ENCODE measurements around the gene NPEPL1.
A peak's percentile ranks its signal among the peaks of the same experiment; 100 is the strongest.

NPEPL1 gene

GRCh38 chr20:58708246-58708931, 15.8 kb downstream of the NPEPL1 start:
- no peak overlapping the region for H2AFZ ChIP-seq (ENCODE audit: low read length)
- H3K79me1 ChIP-seq (ENCODE audit: low read depth, low read length), result no peaks in the 10 kb centered on the region
- H3K9me3 ChIP-seq (replicated peaks in 1 of 2; ENCODE audit: control insufficient read depth in 2 of 2, insufficient read depth in 1 of 2, low read depth in 1 of 2, low read length in 2 of 2), result peaks cover 0 to 5% of the 10 kb centered on the region in 2 donors
- H2BK120ac ChIP-seq (ENCODE audit: low read depth, low read length), result no peak overlapping the region
- no peak for DNase-seq (ENCODE audit: low spot score)
- H3K27me3 ChIP-seq (ENCODE audit: control insufficient read depth in 3 of 3, insufficient read depth in 3 of 3, low read depth in 1 of 3, low read length in 3 of 3), result no peaks in the 10 kb centered on the region
- no peak overlapping the region for H4K8ac ChIP-seq (ENCODE audit: low read depth, low read length)
- peaks cover 0 to 5% of the 10 kb centered on the region in 2 donors for H3K4me1 ChIP-seq (ENCODE audit: control insufficient read depth in 2 of 2, insufficient read depth in 1 of 2, low read depth in 1 of 2, low read length in 2 of 2)
- H3K4me2 ChIP-seq (ENCODE audit: insufficient read depth, low read length, poor library complexity, severe bottlenecking), result no peak overlapping the region
- H2BK5ac ChIP-seq (ENCODE audit: low read length), result peak overlapping the region; percentile 53
- peak overlapping the region; percentile 95 for H4K91ac ChIP-seq (ENCODE audit: low read depth, low read length, poor library complexity)
- peak overlapping the region; percentile 64 for H3K18ac ChIP-seq (ENCODE audit: low read length)
- peaks cover 11 to 18% of the 10 kb centered on the region in 2 donors for H3K36me3 ChIP-seq (replicated peaks in 1 of 2; ENCODE audit: control insufficient read depth in 2 of 2, insufficient read depth in 2 of 2, low read length in 2 of 2)
- no peak overlapping the region for H3K27ac ChIP-seq (replicated peaks; ENCODE audit: low read length)
- H3K9ac ChIP-seq (ENCODE audit: low read depth, low read length, poor library complexity), result no peak overlapping the region
- H2BK12ac ChIP-seq (ENCODE audit: low read length), result no peak overlapping the region
- H3K14ac ChIP-seq (ENCODE audit: low read length), result peak overlapping the region; percentile 51
- no peak overlapping the region for H2BK15ac ChIP-seq (ENCODE audit: low read length)
- no CpG with 5 or more reads among the region's 28 CpGs for whole genome bisulfite sequencing, 2 donors (ENCODE audit: extremely low coverage in 2 of 2, insufficient read length in 2 of 2, insufficient replicate concordance in 1 of 2)
- H3K4ac ChIP-seq (ENCODE audit: low read length), result no peak overlapping the region
- H3K23ac ChIP-seq (ENCODE audit: low read depth, low read length, poor library complexity), result peak overlapping the region; percentile 55
- no peak overlapping the region for H2AK5ac ChIP-seq (ENCODE audit: low read depth, low read length)
- peak overlapping the region in 1 of 2 donors; percentile 34 for H3K4me3 ChIP-seq (ENCODE audit: low read length in 2 of 2)

- H3K36me3 ChIP-seq (replicated peaks in 1 of 2; ENCODE audit: control insufficient read depth in 2 of 2, insufficient read depth in 2 of 2, low read length in 2 of 2), result peaks cover 4 to 11% of the 10 kb centered on the region in 2 donors
- no peak overlapping the region for H3K9ac ChIP-seq (ENCODE audit: low read depth, low read length, poor library complexity)
- no peak overlapping the region for H4K91ac ChIP-seq (ENCODE audit: low read depth, low read length, poor library complexity)
- no peak overlapping the region for H2BK15ac ChIP-seq (ENCODE audit: low read length)
- H2AFZ ChIP-seq (ENCODE audit: low read length), result no peak overlapping the region
- no peak overlapping the region for H3K18ac ChIP-seq (ENCODE audit: low read length)
- DNase-seq (ENCODE audit: low spot score), result no peak
- no peak overlapping the region for H3K4me2 ChIP-seq (ENCODE audit: insufficient read depth, low read length, poor library complexity, severe bottlenecking)
- H2BK5ac ChIP-seq (ENCODE audit: low read length), result peak overlapping the region; percentile 53
- no peak overlapping the region for H2AK5ac ChIP-seq (ENCODE audit: low read depth, low read length)
- H3K9me3 ChIP-seq (replicated peaks in 1 of 2; ENCODE audit: control insufficient read depth in 2 of 2, insufficient read depth in 1 of 2, low read depth in 1 of 2, low read length in 2 of 2), result peaks cover 0 to under 1% of the 10 kb centered on the region in 2 donors
- H3K4me3 ChIP-seq (ENCODE audit: low read length in 2 of 2), result peak overlapping the region in 1 of 2 donors; percentile 9
- no CpG with 5 or more reads among the region's 9 CpGs for WGBS, 2 donors (ENCODE audit: extremely low coverage in 2 of 2, insufficient read length in 2 of 2, insufficient replicate concordance in 1 of 2)
- no peak overlapping the region for H2BK120ac ChIP-seq (ENCODE audit: low read depth, low read length)
- H3K4me1 ChIP-seq (ENCODE audit: control insufficient read depth in 2 of 2, insufficient read depth in 1 of 2, low read depth in 1 of 2, low read length in 2 of 2), result peaks cover 0 to 5% of the 10 kb centered on the region in 2 donors
- no peak overlapping the region for H4K8ac ChIP-seq (ENCODE audit: low read depth, low read length)
- H3K27ac ChIP-seq (replicated peaks; ENCODE audit: low read length), result no peak overlapping the region
- no peak overlapping the region for H3K23ac ChIP-seq (ENCODE audit: low read depth, low read length, poor library complexity)
- no peak overlapping the region for H3K4ac ChIP-seq (ENCODE audit: low read length)
- H3K79me1 ChIP-seq (ENCODE audit: low read depth, low read length), result no peaks in the 10 kb centered on the region
- H2BK12ac ChIP-seq (ENCODE audit: low read length), result no peak overlapping the region
- no peaks in the 10 kb centered on the region for H3K27me3 ChIP-seq (ENCODE audit: control insufficient read depth in 3 of 3, insufficient read depth in 3 of 3, low read depth in 1 of 3, low read length in 3 of 3)
- no peak overlapping the region for H3K14ac ChIP-seq (ENCODE audit: low read length)
Observed at GRCh38 chr20:58709013-58709702, 16.6 kb downstream of the NPEPL1 start.

DNA sequence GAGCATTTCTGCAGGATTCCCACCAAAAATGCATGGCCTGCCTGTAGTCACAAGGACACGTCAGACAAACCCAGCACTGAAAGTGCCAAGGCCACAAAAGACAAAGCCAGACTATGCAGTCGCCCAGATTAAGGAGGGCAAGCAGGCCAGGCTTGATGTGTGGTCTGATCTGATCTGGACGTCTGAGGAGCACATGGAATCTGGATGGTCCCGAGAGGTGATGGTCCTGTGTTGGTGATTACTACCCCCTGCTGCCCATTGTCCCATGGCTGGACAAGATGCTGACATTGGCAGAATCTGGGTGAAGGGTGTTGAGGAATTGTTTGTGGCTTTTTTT, 17.1 kb downstream of the NPEPL1 start:
- Histone ChIP-seq H3K4me3 (ENCODE audit: low read length in 2 of 2) (peak overlapping the region in 1 of 2 donors; percentile 9), H3K14ac (ENCODE audit: low read length) (no peak overlapping the region), H3K27me3 (ENCODE audit: control insufficient read depth in 3 of 3, insufficient read depth in 3 of 3, low read depth in 1 of 3, low read length in 3 of 3) (no peaks in the 10 kb centered on the region), H3K4ac (ENCODE audit: low read length) (no peak overlapping the region), H3K36me3 (replicated peaks in 1 of 2; ENCODE audit: control insufficient read depth in 2 of 2, insufficient read depth in 2 of 2, low read length in 2 of 2) (peaks cover 3 to 5% of the 10 kb centered on the region in 2 donors), H3K4me2 (ENCODE audit: insufficient read depth, low read length, poor library complexity, severe bottlenecking) (no peak overlapping the region), H2BK120ac (ENCODE audit: low read depth, low read length) (no peak overlapping the region), H3K9ac (ENCODE audit: low read depth, low read length, poor library complexity) (no peak overlapping the region), H3K27ac (replicated peaks; ENCODE audit: low read length) (no peak overlapping the region), H2AFZ (ENCODE audit: low read length) (no peak overlapping the region), H3K18ac (ENCODE audit: low read length) (no peak overlapping the region), H3K9me3 (replicated peaks in 1 of 2; ENCODE audit: control insufficient read depth in 2 of 2, insufficient read depth in 1 of 2, low read depth in 1 of 2, low read length in 2 of 2) (no peaks in the 10 kb centered on the region), H3K4me1 (ENCODE audit: control insufficient read depth in 2 of 2, insufficient read depth in 1 of 2, low read depth in 1 of 2, low read length in 2 of 2) (peaks cover 0 to 5% of the 10 kb centered on the region in 2 donors), H4K8ac (ENCODE audit: low read depth, low read length) (no peak overlapping the region), H4K91ac (ENCODE audit: low read depth, low read length, poor library complexity) (no peak overlapping the region), H2AK5ac (ENCODE audit: low read depth, low read length) (no peak overlapping the region), H2BK12ac (ENCODE audit: low read length) (no peak overlapping the region), H2BK15ac (ENCODE audit: low read length) (no peak overlapping the region), H3K79me1 (ENCODE audit: low read depth, low read length) (no peaks in the 10 kb centered on the region), H3K23ac (ENCODE audit: low read depth, low read length, poor library complexity) (no peak overlapping the region), H2BK5ac (ENCODE audit: low read length) (no peak overlapping the region)
- WGBS, 2 donors (ENCODE audit: extremely low coverage in 2 of 2, insufficient read length in 2 of 2, insufficient replicate concordance in 1 of 2), result no CpG with 5 or more reads among the region's 4 CpGs
- no peak for DNase-seq (ENCODE audit: low spot score)

DNA sequence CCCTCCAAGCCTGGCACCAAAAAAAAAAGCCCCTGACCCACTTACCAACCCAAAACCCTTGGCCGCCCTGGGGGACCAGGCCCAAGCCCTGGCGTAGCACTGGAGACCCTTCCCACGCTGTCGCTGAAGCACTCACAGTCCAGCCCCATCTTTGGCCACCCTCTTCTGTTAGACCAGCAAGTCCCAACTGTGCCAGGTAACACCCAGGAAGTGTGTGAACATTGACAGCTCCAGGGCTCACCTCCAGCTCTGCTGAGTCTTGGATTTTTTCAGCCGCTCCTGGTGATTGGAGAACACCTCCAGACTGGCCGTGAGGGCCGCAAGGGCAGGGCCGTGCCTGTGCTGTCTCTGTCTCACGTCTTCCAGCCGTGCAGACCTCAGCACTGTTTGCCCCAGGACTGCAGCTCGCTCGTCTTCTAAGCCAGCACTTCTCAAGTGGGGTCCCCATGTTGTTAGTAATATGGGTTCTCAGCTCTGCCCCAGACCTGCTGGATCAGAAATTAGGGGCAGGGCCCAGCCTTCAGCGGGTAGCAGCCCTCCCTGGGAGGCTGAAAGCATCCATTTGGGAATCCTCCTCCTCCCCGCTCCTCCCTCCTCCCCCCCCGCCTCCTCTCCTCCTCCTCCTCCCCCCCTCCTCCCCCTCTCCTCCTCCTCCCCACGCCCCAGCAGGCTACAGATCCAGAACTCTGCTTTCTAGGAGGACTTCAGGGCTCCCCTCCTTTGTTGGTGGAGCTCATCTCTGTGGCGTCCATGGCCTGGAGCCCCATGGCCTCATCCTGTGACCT, 18.1 kb downstream of the NPEPL1 start:
- Histone ChIP-seq H3K27ac (replicated peaks; ENCODE audit: low read length) (no peak overlapping the region), H3K4me3 (ENCODE audit: low read length in 2 of 2) (no peak overlapping the region), H3K18ac (ENCODE audit: low read length) (peak overlapping the region; percentile 41), H3K79me1 (ENCODE audit: low read depth, low read length) (no peaks in the 10 kb centered on the region), H3K27me3 (ENCODE audit: control insufficient read depth in 3 of 3, insufficient read depth in 3 of 3, low read depth in 1 of 3, low read length in 3 of 3) (no peaks in the 10 kb centered on the region), H2BK5ac (ENCODE audit: low read length) (no peak overlapping the region), H4K8ac (ENCODE audit: low read depth, low read length) (peak overlapping the region; percentile 6), H3K4ac (ENCODE audit: low read length) (no peak overlapping the region), H3K14ac (ENCODE audit: low read length) (no peak overlapping the region), H4K91ac (ENCODE audit: low read depth, low read length, poor library complexity) (no peak overlapping the region), H2AFZ (ENCODE audit: low read length) (no peak overlapping the region), H2BK12ac (ENCODE audit: low read length) (no peak overlapping the region), H3K36me3 (replicated peaks in 1 of 2; ENCODE audit: control insufficient read depth in 2 of 2, insufficient read depth in 2 of 2, low read length in 2 of 2) (peaks cover 0 to 2% of the 10 kb centered on the region in 2 donors), H2AK5ac (ENCODE audit: low read depth, low read length) (no peak overlapping the region), H3K4me1 (ENCODE audit: control insufficient read depth in 2 of 2, insufficient read depth in 1 of 2, low read depth in 1 of 2, low read length in 2 of 2) (peaks cover 0 to 5% of the 10 kb centered on the region in 2 donors), H3K9ac (ENCODE audit: low read depth, low read length, poor library complexity) (no peak overlapping the region), H2BK120ac (ENCODE audit: low read depth, low read length) (no peak overlapping the region), H2BK15ac (ENCODE audit: low read length) (no peak overlapping the region), H3K23ac (ENCODE audit: low read depth, low read length, poor library complexity) (peak overlapping the region; percentile 73), H3K9me3 (replicated peaks in 1 of 2; ENCODE audit: control insufficient read depth in 2 of 2, insufficient read depth in 1 of 2, low read depth in 1 of 2, low read length in 2 of 2) (no peaks in the 10 kb centered on the region), H3K4me2 (ENCODE audit: insufficient read depth, low read length, poor library complexity, severe bottlenecking) (no peak overlapping the region)
- no CpG with 5 or more reads among the region's 17 CpGs for WGBS, 2 donors (ENCODE audit: extremely low coverage in 2 of 2, insufficient read length in 2 of 2, insufficient replicate concordance in 1 of 2)
- no peak for DNase-seq (ENCODE audit: low spot score)

All from neuronal stem cell (in vitro differentiated cells).